Measurements from ENCODE around the gene RIN3.
A peak's percentile ranks its signal among the peaks of the same experiment; 100 is the strongest.
"Not testable (repeated sequence)": the region's sequence is repeated elsewhere in the genome, so short reads cannot be mapped to it uniquely, and the experiment has no call there.

RIN3 gene

GRCh38 chr14:92630367-92630766 is 116.8 kb downstream of the RIN3 start:
- no peak for DNase-seq (ENCODE audit: low spot score)

GRCh38 chr14:92631098-92631497 is 117.5 kb downstream of the RIN3 start:
- no peak for DNase-seq (ENCODE audit: low spot score)

GRCh38 chr14:92632546-92633273 is 119.1 kb downstream of the RIN3 start:
- no peak for DNase-seq (ENCODE audit: low spot score)

GRCh38 chr14:92633274-92633616 is 119.7 kb downstream of the RIN3 start:
- DNase-seq (ENCODE audit: low spot score) = no peak

GRCh38 chr14:92633724-92634123 is 120.1 kb downstream of the RIN3 start:
- no peak for DNase-seq (ENCODE audit: low spot score)

GRCh38 chr14:92635031-92635430 is 121.5 kb downstream of the RIN3 start:
- no peak for DNase-seq (ENCODE audit: low spot score)

GRCh38 chr14:92635896-92636295 is 122.3 kb downstream of the RIN3 start:
- DNase-seq (ENCODE audit: low spot score) = no peak

- no peak for DNase-seq (ENCODE audit: low spot score)
Observed at GRCh38 chr14:92637228-92637627, 123.6 kb downstream of the RIN3 start.

- DNase-seq (ENCODE audit: low spot score) = no peak
Observed at GRCh38 chr14:92637864-92638263, 124.3 kb downstream of the RIN3 start.

- no peak for DNase-seq (ENCODE audit: low spot score)
Observed at GRCh38 chr14:92638266-92638665, 124.7 kb downstream of the RIN3 start.

- DNase-seq (ENCODE audit: low spot score) = no peak
Observed at GRCh38 chr14:92638904-92639303, 125.3 kb downstream of the RIN3 start.

- DNase-seq (ENCODE audit: low spot score) = not testable (repeated sequence)
Observed at GRCh38 chr14:92639472-92640117, 126.0 kb downstream of the RIN3 start.

GRCh38 chr14:92641306-92641705 is 127.7 kb downstream of the RIN3 start:
- no peak for DNase-seq (ENCODE audit: low spot score)

GRCh38 chr14:92644171-92644969 is 130.8 kb downstream of the RIN3 start:
- peak; percentile 93 for DNase-seq (ENCODE audit: low spot score)

GRCh38 chr14:92644970-92645515 is 131.5 kb downstream of the RIN3 start:
- no peak for DNase-seq (ENCODE audit: low spot score)

GRCh38 chr14:92645841-92646478 is 132.4 kb downstream of the RIN3 start:
- no peak for DNase-seq (ENCODE audit: low spot score)

- DNase-seq (ENCODE audit: low spot score) = peak; percentile 13
Observed at GRCh38 chr14:92646952-92647796, 133.6 kb downstream of the RIN3 start.

GRCh38 chr14:92647797-92648279 is 134.3 kb downstream of the RIN3 start:
- DNase-seq (ENCODE audit: low spot score) = no peak

- no peak for DNase-seq (ENCODE audit: low spot score)
Observed at GRCh38 chr14:92649066-92649465, 135.5 kb downstream of the RIN3 start.

- DNase-seq (ENCODE audit: low spot score) = no peak
Observed at GRCh38 chr14:92649934-92650545, 136.5 kb downstream of the RIN3 start.
